H1 (cell line): Measurements from ENCODE around the gene CD68. TPM values are rescaled to one million over a fixed set of nuclear protein-coding genes. Genes with fewer than 3 reads are reported as not detected.

Experiments
- CTCF ChIA-PET: fragments of 300-600 bp; sonication (Branson Sonifier 250); formaldehyde crosslinking; loops from one replicate; lab custom pipeline; 2021; ENCODE audit not compliant: partially characterized antibody; lab: Charles Lee
- POLR2A ChIA-PET: fragments of 300-600 bp; sonication (Branson Sonifier 250); formaldehyde crosslinking; loops from one replicate; lab custom pipeline; 2021; ENCODE audit warnings: inconsistent platforms; ENCODE audit not compliant: partially characterized antibody; lab: Charles Lee
- DNase-seq, 2 experiments: peaks; one replicate each; pipeline versions ENCODE4 v3.0.0 to v3.0.0-alpha.2; 2010 to 2022; ENCODE audit warnings: low spot score in 2 of 2, low read depth in 1 of 2, mixed read lengths in 1 of 2
- FAIRE-seq: peaks from 2 replicates; lab custom pipeline; 2011; peaks lifted over from hg19 to GRCh38; lab: Jason Lieb, UNC
- H2AFZ ChIP-seq: 2 replicates; pipeline ENCODE4 v1.8.1; 2012; ENCODE audit warnings: low read length, inconsistent platforms
- H2AK5ac ChIP-seq: 2 replicates; pipeline ENCODE4 v1.6.1; 2013; ENCODE audit warnings: low read depth, low read length
- H2BK120ac ChIP-seq: replicated peaks from 2 replicates; pipeline ENCODE3; 2013; ENCODE audit warnings: low read depth, low read length, inconsistent platforms
- H2BK12ac ChIP-seq: 2 replicates; pipeline ENCODE4 v1.6.1; 2013; ENCODE audit warnings: low read depth, low read length
- H2BK15ac ChIP-seq: 2 replicates; pipeline ENCODE4 v1.6.1; 2013; ENCODE audit warnings: low read length
- H2BK20ac ChIP-seq: 2 replicates; pipeline ENCODE4 v1.6.1; 2013; ENCODE audit warnings: low read length
- H2BK5ac ChIP-seq: 2 replicates; pipeline ENCODE4 v1.6.1; 2013; ENCODE audit warnings: low read depth, low read length
- H3K14ac ChIP-seq: 2 replicates; pipeline ENCODE4 v1.6.1; 2013; ENCODE audit warnings: inconsistent platforms; ENCODE audit not compliant: insufficient read length
- H3K18ac ChIP-seq: 2 replicates; pipeline ENCODE4 v1.6.1; 2013; ENCODE audit warnings: low read length; ENCODE audit errors: extremely low read depth
- H3K23ac ChIP-seq: 2 replicates; pipeline ENCODE4 v1.6.1; 2013; ENCODE audit warnings: inconsistent platforms; ENCODE audit not compliant: insufficient read length
- H3K23me2 ChIP-seq: 2 replicates; pipeline ENCODE4 v1.6.1; 2013; ENCODE audit warnings: low read depth, low read length
- H3K27ac ChIP-seq: 2 replicates; pipeline ENCODE4 v1.6.1; 2011; ENCODE audit warnings: low read depth, low read length, inconsistent platforms
- H3K27me3 ChIP-seq, 4 experiments: replicated peaks in 1 of 4; 1 replicate in 1 of 4; 2 replicates in 3 of 4; pipeline versions ENCODE4 v1.6.1 to v1.8.1; 2011 to 2013; ENCODE audit warnings: low read length in 3 of 4, mild to moderate bottlenecking in 3 of 4, inconsistent platforms in 2 of 4, mixed read lengths in 2 of 4, moderate library complexity in 1 of 4; ENCODE audit not compliant: control insufficient read depth in 3 of 4, insufficient read depth in 3 of 4; ENCODE audit errors: extremely low read depth in 1 of 4
- H3K36me3 ChIP-seq, 4 experiments: 2 replicates each; pipeline versions ENCODE4 v1.6.1 to v1.8.1; 2011 to 2013; ENCODE audit warnings: mild to moderate bottlenecking in 4 of 4, low read length in 3 of 4, moderate library complexity in 2 of 4, control low read depth in 1 of 4, inconsistent platforms in 1 of 4; ENCODE audit not compliant: insufficient read depth in 4 of 4, control insufficient read depth in 2 of 4
- H3K4ac ChIP-seq: replicated peaks from 2 replicates; pipeline ENCODE3; 2013; ENCODE audit warnings: low read length, low read depth, mixed read lengths, inconsistent platforms; ENCODE audit not compliant: insufficient read length
- H3K4me1 ChIP-seq, 4 experiments: replicated peaks in 1 of 4; 1 replicate in 1 of 4; 2 replicates in 3 of 4; pipeline versions ENCODE4 v1.6.1 to v1.8.1; 2011 to 2013; ENCODE audit warnings: low read length in 3 of 4, inconsistent platforms in 2 of 4, mixed read lengths in 1 of 4; ENCODE audit not compliant: insufficient read depth in 4 of 4, control insufficient read depth in 3 of 4
- H3K4me2 ChIP-seq, 2 experiments: 2 replicates each; pipeline versions ENCODE4 v1.6.1 to v1.8.1; 2011 to 2013; ENCODE audit warnings: low read depth in 2 of 2, low read length in 2 of 2, control low read depth in 1 of 2, inconsistent platforms in 1 of 2, mild to moderate bottlenecking in 1 of 2; ENCODE audit not compliant: insufficient read depth in 1 of 2
- H3K4me3 ChIP-seq, 4 experiments: fragments of 200-600, 300-600 bp in 1 of 4; sonication (generic), shearing (Covaris generic), sonication (Bioruptor Twin) in 1 of 4; 2 replicates each; pipeline versions ENCODE4 v1.5.1 to v1.8.1; 2011 to 2016; ENCODE audit warnings: low read length in 4 of 4, low read depth in 3 of 4, control low read depth in 2 of 4, inconsistent platforms in 2 of 4, mild to moderate bottlenecking in 2 of 4, mixed read lengths in 1 of 4, moderate library complexity in 1 of 4; ENCODE audit not compliant: insufficient read depth in 2 of 4; ENCODE audit errors: extremely low read depth in 1 of 4
- H3K56ac ChIP-seq: replicated peaks from 2 replicates; pipeline ENCODE3; 2013; ENCODE audit warnings: low read depth, mild to moderate bottlenecking, mixed read lengths, low read length, inconsistent platforms; ENCODE audit not compliant: insufficient read length
- H3K79me1 ChIP-seq: 2 replicates; pipeline ENCODE4 v1.6.1; 2013; ENCODE audit warnings: low read depth, low read length, control low read depth
- H3K79me2 ChIP-seq, 2 experiments: 2 replicates each; pipeline versions ENCODE4 v1.6.1 to v1.8.1; 2012 to 2013; ENCODE audit warnings: low read length in 2 of 2, mild to moderate bottlenecking in 2 of 2, inconsistent platforms in 1 of 2; ENCODE audit not compliant: insufficient read depth in 2 of 2, control insufficient read depth in 1 of 2
- H3K9ac ChIP-seq, 4 experiments: replicated peaks in 1 of 4; 1 replicate in 1 of 4; 2 replicates in 3 of 4; pipeline versions ENCODE4 v1.6.1 to v1.8.1; 2011 to 2013; ENCODE audit warnings: low read depth in 3 of 4, low read length in 3 of 4, control low read depth in 2 of 4, mild to moderate bottlenecking in 2 of 4, moderate library complexity in 2 of 4, inconsistent platforms in 1 of 4; ENCODE audit errors: extremely low read depth in 1 of 4
- H3K9me3 ChIP-seq, 2 experiments: 2 replicates each; pipeline versions ENCODE4 v1.6.1 to v1.8.1; 2012 to 2013; ENCODE audit warnings: mild to moderate bottlenecking in 2 of 2, moderate library complexity in 2 of 2, control low read depth in 1 of 2, inconsistent platforms in 1 of 2, low read depth in 1 of 2, low read length in 1 of 2, mixed read lengths in 1 of 2; ENCODE audit not compliant: insufficient read depth in 2 of 2
- H4K20me1 ChIP-seq, 2 experiments: replicated peaks in 1 of 2; 2 replicates each; pipeline versions ENCODE3 to v1.8.1; 2011 to 2013; ENCODE audit warnings: inconsistent platforms in 2 of 2, low read length in 2 of 2, mild to moderate bottlenecking in 1 of 2; ENCODE audit not compliant: insufficient read depth in 2 of 2, control insufficient read depth in 1 of 2
- H4K5ac ChIP-seq: 2 replicates; pipeline ENCODE4 v1.6.1; 2013; ENCODE audit warnings: low read length, low read depth, mixed read lengths, inconsistent platforms; ENCODE audit not compliant: insufficient read length
- H4K8ac ChIP-seq: 2 replicates; pipeline ENCODE4 v1.8.0; 2013; ENCODE audit warnings: mild to moderate bottlenecking, moderate library complexity, low read length, inconsistent platforms; ENCODE audit not compliant: insufficient read depth; ENCODE audit errors: extremely low read depth
- H4K91ac ChIP-seq: replicated peaks from 2 replicates; pipeline ENCODE3; 2013; ENCODE audit warnings: low read length, mixed read lengths, inconsistent platforms; ENCODE audit not compliant: insufficient read length
- CTCF ChIP-seq, 3 experiments: IDR thresholded peaks; 1 replicate in 2 of 3; 2 replicates in 1 of 3; pipeline versions ENCODE4 v1.5.1 to v1.6.1; 2011; ENCODE audit warnings: low read length in 3 of 3, mild to moderate bottlenecking in 3 of 3, inconsistent platforms in 2 of 3, low read depth in 1 of 3, moderate library complexity in 1 of 3; ENCODE audit not compliant: insufficient read depth in 1 of 3; ENCODE audit errors: control extremely low read depth in 1 of 3
- E2F6 ChIP-seq: IDR thresholded peaks from 2 replicates; pipeline ENCODE4 v1.6.1; 2012; ENCODE audit warnings: inconsistent platforms
- JUND ChIP-seq: IDR thresholded peaks from 2 replicates; pipeline ENCODE4 v1.6.1; 2011; ENCODE audit warnings: mild to moderate bottlenecking, improper control_type of control experiment, low read length
- MAX ChIP-seq: IDR thresholded peaks from 2 replicates; pipeline ENCODE4 v1.6.1; 2012; ENCODE audit warnings: inconsistent platforms
- POLR2A ChIP-seq, 2 experiments: IDR thresholded peaks; 1 replicate in 1 of 2; 2 replicates in 1 of 2; pipeline ENCODE4 v1.6.1; 2011; ENCODE audit warnings: low read depth in 2 of 2, low read length in 2 of 2, mild to moderate bottlenecking in 2 of 2; ENCODE audit errors: control extremely low read depth in 1 of 2
- SUZ12 ChIP-seq: fragments of 200-600 bp; sonication (generic); IDR thresholded peaks from 2 replicates; pipeline ENCODE4 v1.6.1; 2012; ENCODE audit warnings: mild to moderate bottlenecking, inconsistent platforms, low read length, moderate library complexity, mixed read lengths
- WGBS, 2 experiments: shearing (Covaris generic) in 1 of 2; methylation state at CpG; one replicate each; pipeline versions ENCODE4 v1.1.6 to v1.1.7; 2013 to 2015; ENCODE audit warnings: low lambda C conversion rate in 2 of 2, mixed read lengths in 2 of 2, inconsistent platforms in 1 of 2, low coverage in 1 of 2, missing lambda C conversion rate in 1 of 2; ENCODE audit not compliant: insufficient replicate concordance in 2 of 2, insufficient coverage in 1 of 2, insufficient read length in 1 of 2; ENCODE audit errors: extremely low coverage in 1 of 2, missing lambda C conversion rate in 1 of 2; 5-methylcytosine and 5-hydroxymethylcytosine counted together
- polyA plus RNA-seq, 7 experiments: library from polyadenylated mRNA; depleted of rRNA in 3 of 7; stranded (reverse) in 5 of 7; unstranded in 2 of 7; fragments of >200 nt in 5 of 7; fragments of 200-250 nt in 2 of 7; gene quantifications; 1 replicate in 5 of 7; 2 replicates in 1 of 7; 4 replicates in 1 of 7; pipeline versions ENCODE4 v1.2.1 to v1.2.3, GENCODE V29; 2011 to 2013; ENCODE audit warnings: missing spikeins in 2 of 7, mixed read lengths in 2 of 7
- total RNA-seq: library from RNA; stranded (reverse); fragmentation: NEBNext Ultra II Directional; extraction: Animal tissue kit (Norgen Biotek cat#: 25700); gene quantifications from 2 replicates; pipeline ENCODE4 v1.2.1, GENCODE V29; 2021

CD68 gene
- total and polyA plus RNA-seq, 2 of the 8 experiments (the other 6 are each of a cell fraction or from before 2014, with no cell fraction given): 0.18 TPM; not detected in 1

DNA sequence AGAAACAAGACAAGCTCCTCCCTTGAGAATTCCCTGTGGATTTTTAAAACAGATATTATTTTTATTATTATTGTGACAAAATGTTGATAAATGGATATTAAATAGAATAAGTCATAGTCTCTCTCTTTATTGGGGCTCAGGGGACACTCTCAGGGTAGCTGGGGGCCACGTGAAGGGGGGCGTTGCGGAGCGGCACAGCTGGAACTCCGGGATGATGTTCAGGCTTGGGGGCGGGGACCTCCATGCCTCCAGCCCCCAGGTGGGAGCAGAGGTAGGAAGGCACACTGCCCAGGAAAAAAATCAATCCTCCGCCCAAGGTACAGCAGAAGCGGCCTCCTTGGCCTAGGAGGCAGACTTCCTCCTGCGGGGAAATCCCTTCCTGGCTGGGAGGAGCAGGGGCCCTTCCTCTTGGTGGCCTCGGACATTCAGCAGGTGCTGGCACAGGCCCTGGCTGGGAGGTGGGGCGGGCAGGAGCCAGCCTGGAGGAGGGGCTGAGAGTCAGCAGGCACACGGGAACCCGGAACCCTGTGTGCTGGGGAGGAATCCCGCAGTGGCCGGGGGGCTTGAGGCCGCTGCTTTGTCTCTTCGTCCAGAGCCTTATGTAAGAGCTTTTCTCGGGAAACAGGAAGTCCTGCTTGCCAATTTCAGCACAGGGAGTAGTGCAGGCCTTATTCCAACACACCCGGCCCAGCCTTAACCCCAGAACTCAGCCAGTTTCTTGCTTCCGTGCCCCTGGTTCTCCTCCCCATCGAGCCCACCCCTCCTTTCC is 21.5 kb upstream of the CD68 start:
- no peak overlapping the region for H3K56ac ChIP-seq
- no peaks in the 10 kb centered on the region; a peak in 1 of 8 replicates for H3K36me3 ChIP-seq
- H3K23me2 ChIP-seq: peaks cover 6% of the 10 kb centered on the region; the same call in 1 of the 2 replicates
- H3K4ac ChIP-seq: peak overlapping the region; percentile 96
- peak overlapping the region; percentile 68; the same call in 1 of the 2 replicates for H2BK12ac ChIP-seq
- H3K79me1 ChIP-seq: peaks cover 7% of the 10 kb centered on the region
- DNase-seq (peak in 1 of 2 experiments; percentile 81), FAIRE-seq (no peak)
- H4K5ac ChIP-seq: peak overlapping the region; percentile 55
- 0 out of 2 replicates have a peak overlapping the region, but pooled peaks have one; percentile 21 for H3K27ac ChIP-seq
- peaks cover 11 to 43% (median 26%) of the 10 kb centered on the region in 4 experiments for H3K4me1 ChIP-seq
- H3K4me3 ChIP-seq: peak overlapping the region in 2 of 4 experiments; percentile 11 to 34; a peak in 4 of 8 replicates
- H2BK15ac ChIP-seq: peak overlapping the region; percentile 96
- no peak overlapping the region for H2AK5ac ChIP-seq
- no peaks in the 10 kb centered on the region for H3K9me3 ChIP-seq
- peak overlapping the region; percentile 56; the same call in 1 of the 2 replicates for H2BK5ac ChIP-seq
- peak overlapping the region; percentile 34 to 61 for H3K4me2 ChIP-seq
- peaks cover 4 to 10% of the 10 kb centered on the region in 2 experiments; a peak in 3 of 4 replicates for H3K79me2 ChIP-seq
- ChIA-PET POLR2A (interaction anchor here (0.7 to 37.5 kb wide), 19 partner anchors 8 to 295 kb away, joined by 3 to 1144 read pairs (median 4); partner anchors contain the start of genes CD68, MPDU1, POLR2A and SOX15), CTCF (interaction anchor here (0.6 to 12.7 kb wide), 14 partner anchors 9 to 339 kb away, joined by 3 to 251 read pairs (median 4); partner anchors contain the start of genes SLC2A4, SOX15, TP53 and WRAP53)
- H2BK120ac ChIP-seq: no peak overlapping the region
- 0 out of 7 replicates have a peak overlapping the region, but pooled peaks of 1 of the 4 experiments have one; percentile 2 for H3K9ac ChIP-seq
- H3K27me3 ChIP-seq: no peaks in the 10 kb centered on the region
- no peak overlapping the region for H2AFZ ChIP-seq
- no peak overlapping the region for H3K23ac ChIP-seq
- H4K91ac ChIP-seq: peak overlapping the region; percentile 92
- WGBS, 2 experiments: 18% methylated on average over 20 of the region's 21 CpGs; no CpG with 5 or more reads in 1 of the 2 experiments
- peak overlapping the region; percentile 87 for H3K18ac ChIP-seq
- 0 out of 2 replicates have a peak overlapping the region, but pooled peaks have one; percentile 32 for H2BK20ac ChIP-seq
- peaks cover 0 to 3% of the 10 kb centered on the region in 2 experiments for H4K20me1 ChIP-seq
- H3K14ac ChIP-seq: no peak overlapping the region
- peak overlapping the region; percentile 7 for H4K8ac ChIP-seq
- TF ChIP-seq E2F6 (0 out of 2 replicates have a peak, but pooled peaks have one; percentile 14), JUND (no peak), SUZ12 (no peak), MAX (peak; percentile 57), POLR2A (IDR thresholded peaks at IDR 0.05; ENCODE audit: control extremely low read depth in 1 of 2, low read depth in 2 of 2, low read length in 2 of 2) (peak in 1 of 2 experiments; percentile 56; a peak in 1 of 3 replicates), CTCF (IDR thresholded peaks at IDR 0.05; ENCODE audit: control extremely low read depth in 1 of 3, insufficient read depth in 1 of 3, low read depth in 1 of 3, low read length in 3 of 3) (peak in 1 of 3 experiments; percentile 1; a peak in 1 of 4 replicates)
